ENCODE results near the gene CKS1B.
"Not testable (repeated sequence)": the region's sequence is repeated elsewhere in the genome, so short reads cannot be mapped to it uniquely, and the experiment has no call there.

Gene CKS1B

DNA sequence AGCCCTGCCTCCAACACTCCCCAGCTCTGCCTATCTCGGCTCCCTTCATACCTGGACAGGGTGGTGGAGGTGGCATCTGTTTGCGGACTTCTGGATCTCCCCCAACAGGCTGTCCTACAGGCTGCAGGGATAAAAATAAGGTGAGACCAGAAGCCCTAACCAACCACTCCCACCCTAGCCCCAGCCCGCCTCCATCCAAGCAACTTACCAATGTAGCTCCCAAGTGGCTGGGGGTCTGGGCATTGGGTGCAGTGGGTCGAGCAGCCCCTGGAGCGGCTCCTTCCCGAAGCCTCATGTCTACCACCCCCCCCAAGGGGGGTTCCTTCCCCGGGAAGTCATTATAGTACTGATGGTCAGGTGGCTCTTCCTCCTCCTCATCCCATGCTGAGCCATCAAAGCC is 8.4 kb upstream of the CKS1B start:
- no peak for DNase-seq

DNA sequence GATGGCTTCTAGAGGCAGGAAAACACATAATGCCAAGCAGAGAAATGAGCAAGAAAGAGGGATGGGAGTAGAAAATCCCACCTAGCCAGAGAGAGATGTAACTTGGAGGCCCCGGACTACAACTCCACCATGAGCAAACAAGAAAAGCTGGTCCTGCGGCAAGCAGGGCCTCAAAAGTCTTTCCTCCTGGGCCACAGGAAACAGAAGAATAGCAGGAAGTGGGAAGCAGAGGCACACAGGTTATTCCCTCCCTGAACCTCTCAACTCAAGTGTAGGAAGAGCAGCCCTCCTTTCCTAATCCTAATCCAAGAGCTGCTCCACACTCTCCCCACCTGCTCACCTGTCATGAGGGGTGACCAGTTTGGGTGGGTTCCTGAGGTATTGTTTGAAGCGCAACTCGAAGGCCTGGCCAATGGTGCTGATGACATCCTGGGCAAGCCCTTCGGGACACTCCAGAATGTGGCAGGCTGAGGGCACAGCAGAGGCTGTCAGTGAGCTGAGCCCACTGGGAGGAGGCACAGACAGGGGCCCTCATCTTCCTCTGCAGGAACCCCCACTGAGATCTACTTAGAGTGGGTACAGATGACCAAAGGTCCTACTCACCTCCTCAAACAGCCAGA is 7.0 kb upstream of the CKS1B start:
- DNase-seq, result no peak

DNA sequence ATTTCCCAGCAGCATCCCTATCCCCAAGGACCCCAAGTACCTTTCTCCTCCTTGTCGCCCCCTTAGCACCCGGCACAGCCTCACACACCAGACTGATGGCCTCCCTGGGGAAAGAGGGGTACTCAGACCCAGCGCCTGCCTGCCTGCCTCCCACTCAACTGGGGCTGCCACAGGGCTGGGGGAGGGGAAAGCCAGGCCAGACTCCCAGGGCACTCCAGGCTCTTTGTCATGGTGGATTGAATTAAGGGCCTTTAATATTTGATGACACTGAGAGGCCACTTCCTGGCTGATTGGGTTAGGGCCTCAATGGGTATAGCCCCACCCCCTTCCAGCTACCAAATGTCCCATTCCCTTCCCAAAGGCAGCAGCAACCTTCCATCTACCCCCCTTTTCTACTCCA is 5.8 kb upstream of the CKS1B start:
- DNase-seq, result no peak

DNA sequence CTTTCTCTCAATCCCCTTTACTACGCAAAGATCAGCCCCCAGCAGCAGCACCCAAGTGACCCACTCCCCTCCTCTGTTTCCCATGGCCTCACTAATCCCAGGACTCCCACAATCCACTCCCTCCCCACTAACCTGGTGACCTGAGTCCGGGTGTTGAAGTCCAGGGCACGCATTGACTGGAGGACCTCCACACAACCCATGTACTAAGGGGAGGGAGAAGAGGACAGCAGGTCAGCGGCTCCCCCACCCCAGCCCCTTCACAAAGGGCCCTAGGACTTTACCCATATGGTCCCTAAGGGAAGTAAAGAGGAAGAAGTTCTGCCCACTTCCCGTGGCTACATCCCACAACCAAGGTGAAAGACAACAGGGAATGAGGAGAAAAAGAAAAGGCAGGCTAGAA is 5.2 kb upstream of the CKS1B start:
- no peak for DNase-seq

DNA sequence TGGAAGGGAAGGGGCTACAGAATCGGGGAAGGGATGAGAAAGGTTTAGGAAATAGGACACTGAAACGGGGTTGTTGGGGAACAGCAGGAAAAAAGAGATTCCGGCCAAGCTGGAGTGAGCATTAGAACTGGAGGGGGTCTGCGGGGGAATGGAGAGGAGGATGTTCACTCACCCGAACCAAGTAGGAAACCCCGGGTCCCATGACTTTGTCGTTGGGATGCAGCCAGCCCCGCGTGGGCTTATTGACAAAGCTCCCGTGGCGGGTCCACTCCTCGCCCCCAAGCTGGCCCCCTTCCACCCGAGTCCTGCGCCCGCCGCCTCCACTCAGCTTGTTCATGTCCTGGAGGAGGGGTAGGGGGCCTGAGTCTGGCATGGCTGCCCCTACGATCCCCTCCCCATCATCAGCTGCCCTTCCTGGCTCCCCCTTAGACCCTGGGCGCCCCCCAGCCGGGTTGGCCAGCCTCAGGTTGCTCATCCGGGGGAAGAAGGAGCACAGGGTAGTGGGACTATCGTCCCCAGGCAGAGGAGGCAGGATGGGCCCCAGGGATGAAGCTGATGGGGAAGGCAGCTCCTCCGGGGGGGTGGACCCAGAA is 4.5 kb upstream of the CKS1B start:
- no peak for DNase-seq

DNA sequence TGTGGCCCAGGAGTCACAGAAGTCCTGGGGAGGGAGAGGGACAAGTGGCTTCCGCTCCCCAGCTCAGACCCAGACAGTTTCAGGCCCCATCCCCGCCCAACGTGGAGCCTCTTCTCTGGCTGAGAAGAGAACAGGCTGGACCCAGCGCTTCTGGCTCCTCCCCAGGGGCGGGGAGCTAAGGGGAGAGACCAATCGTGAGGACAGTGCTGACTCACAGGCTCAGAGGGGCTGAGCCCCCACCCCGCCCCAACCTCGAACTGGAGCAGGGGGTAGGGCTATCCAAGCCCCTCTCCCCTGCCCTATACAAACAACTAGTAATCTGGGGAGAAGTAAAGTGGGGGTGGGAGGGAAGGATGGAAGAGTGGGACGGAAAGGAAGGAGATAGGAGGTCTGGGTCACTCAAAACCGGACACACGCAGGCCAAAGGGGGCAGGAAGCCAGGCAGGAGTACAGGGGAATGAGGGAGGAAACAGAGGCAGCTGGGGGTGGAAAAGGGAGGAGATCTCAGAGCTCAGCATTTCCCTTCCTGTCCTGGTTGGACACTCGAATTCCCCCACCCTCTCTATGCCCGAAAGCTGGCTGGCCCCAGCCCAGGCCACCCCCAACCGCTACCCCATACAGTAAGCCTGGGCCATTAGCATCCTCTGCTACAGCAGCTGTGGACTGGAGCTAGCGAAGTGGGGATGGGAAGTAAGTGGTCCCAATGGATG is 3.7 kb upstream of the CKS1B start, which contains the start of gene SHC1:
Gene SHC1, minus strand, starts transcription at position 117 of the 710 bp plus-strand sequence. CDS start 221 bp downstream, outside the sequence.
- peak; percentile 93 for DNase-seq

DNA sequence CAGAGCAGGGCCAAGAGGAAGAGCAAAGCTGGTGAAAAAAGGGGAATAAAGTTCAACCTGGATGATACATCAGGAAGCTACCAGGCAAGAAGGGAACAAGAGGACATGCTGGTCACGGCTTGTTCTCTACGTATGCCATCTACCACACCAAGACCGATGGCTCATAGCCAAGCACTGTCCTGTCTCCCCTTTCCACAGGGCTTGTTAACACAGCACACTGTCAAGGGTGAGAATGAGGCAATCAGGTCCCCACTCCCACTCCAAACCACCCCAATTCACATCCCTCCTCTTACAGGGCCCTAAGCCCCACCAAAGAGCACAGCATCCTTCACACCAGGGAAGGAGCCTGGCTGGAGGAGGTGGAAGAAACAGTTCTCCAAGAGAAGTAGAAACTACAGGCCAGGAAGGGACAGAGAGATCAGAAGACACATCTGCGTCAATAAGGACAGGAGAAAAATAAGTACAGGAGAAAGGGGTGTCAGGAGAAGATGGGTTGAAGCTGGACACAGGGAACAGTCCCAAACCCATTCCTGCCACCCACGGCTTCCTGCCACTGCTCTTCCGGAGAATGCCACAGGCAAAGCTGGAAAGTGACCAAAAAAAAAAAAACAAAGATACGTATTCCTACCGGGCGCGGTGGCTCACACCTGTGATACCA is 3.0 kb upstream of the CKS1B start:
- DNase-seq, result no peak

DNA sequence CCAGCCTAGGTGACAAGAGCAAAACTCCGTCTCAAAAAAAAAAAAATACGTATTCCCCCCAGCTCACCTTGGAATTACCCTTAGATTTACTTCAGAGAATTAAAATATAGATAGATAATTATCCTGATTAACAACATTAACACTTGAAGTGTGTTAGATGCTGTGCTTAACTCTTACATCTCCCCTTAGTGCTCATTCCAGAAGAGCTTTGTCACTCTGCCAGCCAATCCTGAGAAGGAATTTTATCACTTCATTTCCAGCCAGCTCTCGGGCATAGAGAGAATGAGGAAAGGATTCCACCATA is 2.3 kb upstream of the CKS1B start:
- no peak for DNase-seq

DNA sequence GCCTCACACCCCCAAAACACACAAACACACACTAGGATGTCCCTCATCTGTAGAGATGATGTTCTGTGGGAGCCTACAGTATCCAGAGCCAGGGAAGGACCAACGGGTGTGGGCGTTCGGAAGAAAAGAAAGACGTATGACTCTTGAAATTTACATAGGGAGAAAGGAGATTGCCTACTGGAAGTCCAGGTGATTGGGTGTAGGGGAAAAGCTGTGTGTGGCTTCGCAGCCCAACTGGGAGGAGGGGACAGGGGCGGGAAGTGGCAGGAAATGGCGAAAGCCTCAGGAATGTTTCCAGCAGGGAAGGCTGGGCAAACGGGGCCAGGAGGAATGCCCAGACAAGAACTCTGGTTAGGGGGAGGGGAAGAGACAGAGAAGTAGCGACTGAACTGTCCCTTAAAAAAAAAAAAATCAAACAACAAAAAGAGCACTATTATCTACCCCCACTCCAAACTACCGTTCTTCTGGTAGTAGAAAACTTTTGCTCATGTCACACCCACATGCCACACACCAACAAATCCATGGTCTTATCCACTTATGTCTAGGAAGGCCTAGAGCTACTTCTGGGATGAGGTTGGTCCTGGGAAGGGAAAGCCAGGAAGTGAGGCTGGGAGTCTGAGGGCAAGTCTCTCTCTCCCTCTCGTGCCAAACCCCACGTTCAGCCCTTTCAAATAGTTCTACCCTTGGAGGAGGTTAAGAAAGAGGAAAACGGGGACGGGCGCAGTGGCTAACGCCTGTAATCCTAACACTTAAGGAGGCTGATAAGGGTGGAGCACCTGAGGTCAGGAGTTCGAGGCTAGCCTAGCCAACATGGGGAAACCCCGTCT is 1.8 kb upstream of the CKS1B start:
- DNase-seq, result peak; percentile 95

DNA sequence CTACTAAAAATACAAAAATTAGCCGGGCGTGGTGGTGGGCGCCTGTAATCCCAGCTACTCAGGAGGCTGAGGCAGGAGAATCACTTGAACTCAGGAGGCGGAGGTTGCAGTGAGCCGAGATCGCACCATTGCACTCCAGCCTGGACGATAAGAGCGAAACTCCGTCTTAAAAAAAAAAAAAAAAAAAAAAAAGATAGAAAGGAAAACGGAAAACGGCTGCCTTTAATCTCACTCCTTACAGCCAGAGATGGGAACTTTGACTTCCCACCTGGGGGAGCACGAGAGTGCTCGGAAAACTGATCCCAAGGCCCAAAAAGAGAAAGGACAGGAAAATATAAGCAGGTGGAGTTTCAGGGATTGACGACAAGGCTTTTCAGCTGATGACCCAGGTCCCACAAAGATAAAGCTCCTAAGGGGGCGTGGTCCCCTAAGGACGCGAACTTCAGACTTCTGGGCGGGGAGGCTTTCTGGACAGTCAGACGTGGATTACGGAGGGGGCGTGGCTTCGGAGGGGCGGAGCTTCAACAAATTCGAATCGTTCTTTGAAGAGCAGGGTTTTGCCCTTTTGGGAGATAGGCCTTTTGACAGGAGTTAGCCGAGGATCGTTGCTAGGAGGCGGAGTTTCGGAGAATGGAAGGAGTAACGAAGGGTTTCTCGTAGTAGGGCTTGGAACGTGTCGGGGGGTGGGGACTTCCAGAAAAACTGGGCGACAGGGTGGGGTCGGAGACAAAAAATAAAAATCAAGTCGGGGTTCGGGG is 958 bp upstream of the CKS1B start:
- peak; percentile 96 for DNase-seq

DNA sequence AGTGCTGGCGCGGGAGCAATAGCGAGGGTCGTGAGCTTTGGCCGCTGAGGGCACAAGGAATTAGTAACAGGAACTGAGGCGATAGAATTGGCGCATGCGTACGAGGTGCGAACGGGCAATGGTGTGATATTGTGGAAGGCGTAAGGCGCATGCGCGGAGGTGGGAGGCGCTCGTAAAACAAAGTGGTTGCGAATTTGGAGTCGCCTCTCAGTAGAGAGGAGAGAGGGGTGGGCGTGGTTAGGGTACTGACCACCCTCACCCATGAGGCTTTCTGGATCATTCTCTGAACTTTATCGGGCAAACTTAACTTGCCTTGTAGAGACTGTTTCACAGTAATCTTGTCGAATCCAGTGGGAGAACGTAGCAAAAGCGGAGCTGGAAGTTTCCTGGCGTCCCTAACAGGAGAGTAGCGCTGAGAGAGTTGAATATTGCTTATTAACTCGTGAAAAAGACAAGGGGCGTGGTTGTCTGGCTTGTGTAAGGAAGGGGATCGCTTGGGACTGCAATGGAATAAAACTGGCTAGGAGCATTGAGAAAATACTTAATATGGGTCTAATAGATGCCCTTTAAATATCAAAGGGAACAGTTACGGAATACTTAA is 427 bp downstream of the CKS1B start:
- peak; percentile 93 for DNase-seq

DNA sequence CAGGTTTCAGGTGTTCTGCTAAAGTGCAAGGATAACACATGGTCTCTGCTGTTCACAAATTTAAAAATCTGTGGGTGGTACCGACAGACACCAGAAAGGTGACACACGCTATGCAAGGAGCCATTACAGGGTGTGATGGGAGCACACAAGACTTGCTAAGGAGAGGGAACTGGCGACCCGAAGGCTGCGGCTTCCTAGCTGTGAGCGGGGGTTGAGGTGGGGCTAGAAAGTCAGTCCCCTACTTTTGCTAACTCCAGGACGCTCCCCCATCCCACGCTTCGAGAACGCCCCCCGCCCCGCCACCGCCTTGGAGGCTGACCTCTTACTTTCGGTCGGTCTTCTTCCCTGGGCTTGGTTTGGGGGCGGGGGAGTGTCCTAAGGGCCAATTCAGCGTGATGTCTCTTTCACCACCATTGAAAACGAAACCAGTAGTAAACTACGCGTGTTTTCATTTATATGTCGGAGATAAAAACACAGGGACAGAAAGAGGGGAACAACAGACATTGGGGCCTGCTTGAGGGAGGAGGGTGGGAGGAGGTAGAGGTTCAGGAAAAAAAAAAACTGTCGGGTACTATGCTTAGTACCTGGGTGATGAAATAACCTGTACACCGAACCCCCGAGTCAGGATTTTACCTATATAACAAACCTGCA is 1.1 kb downstream of the CKS1B start:
- peak; percentile 44 for DNase-seq

DNA sequence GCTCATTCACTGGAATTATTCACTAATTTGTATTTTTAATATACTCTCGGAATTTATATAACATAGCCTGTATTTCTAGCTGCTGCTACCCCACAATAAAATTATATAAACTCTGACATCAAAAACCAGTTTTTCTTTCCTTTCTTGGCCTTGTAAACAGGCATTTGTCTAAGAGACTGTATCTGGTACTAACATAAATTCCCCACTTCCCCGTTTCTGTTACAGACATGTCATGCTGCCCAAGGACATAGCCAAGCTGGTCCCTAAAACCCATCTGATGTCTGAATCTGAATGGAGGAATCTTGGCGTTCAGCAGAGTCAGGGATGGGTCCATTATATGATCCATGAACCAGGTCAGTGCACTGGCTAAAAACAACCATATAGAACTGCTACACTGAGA is 3.3 kb downstream of the CKS1B start:
- not testable (repeated sequence) for DNase-seq

DNA sequence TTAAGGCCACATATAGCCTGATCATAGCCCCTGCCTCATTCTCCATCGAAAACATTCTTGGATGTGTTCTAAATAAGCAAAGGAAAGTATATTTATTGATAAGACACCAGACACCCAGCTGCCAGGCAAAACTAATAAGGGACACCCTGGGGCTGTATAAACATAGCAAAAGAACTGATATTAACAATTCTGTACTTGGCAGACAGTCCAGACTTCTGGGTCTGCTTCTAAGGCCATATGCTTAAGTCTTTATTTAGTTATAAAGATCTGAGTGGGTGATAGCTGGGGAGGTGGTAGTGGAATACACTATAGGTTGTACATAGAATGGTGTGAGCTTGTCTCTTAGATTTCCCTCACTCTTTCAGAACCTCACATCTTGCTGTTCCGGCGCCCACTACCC is 3.9 kb downstream of the CKS1B start:
- no peak for DNase-seq

DNA sequence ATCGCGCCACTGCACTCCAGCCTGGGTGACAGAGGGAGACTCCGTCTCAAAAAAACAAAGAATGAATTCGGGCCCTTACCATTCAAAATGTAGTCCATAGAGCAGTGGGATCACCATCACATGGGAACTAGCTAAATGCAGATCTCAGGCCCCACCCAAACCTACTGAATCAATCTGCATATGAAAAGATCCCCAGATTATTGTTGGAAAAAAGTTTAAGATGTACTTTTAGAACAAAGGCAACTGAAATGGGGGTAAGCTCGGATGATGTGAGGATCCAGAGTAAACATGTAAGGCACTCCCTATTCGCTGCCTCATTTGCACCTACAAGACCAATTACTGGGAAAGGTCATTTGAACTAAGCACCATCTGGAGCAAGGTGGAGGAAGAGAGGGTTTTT is 7.9 kb downstream of the CKS1B start:
- no peak for DNase-seq

DNA sequence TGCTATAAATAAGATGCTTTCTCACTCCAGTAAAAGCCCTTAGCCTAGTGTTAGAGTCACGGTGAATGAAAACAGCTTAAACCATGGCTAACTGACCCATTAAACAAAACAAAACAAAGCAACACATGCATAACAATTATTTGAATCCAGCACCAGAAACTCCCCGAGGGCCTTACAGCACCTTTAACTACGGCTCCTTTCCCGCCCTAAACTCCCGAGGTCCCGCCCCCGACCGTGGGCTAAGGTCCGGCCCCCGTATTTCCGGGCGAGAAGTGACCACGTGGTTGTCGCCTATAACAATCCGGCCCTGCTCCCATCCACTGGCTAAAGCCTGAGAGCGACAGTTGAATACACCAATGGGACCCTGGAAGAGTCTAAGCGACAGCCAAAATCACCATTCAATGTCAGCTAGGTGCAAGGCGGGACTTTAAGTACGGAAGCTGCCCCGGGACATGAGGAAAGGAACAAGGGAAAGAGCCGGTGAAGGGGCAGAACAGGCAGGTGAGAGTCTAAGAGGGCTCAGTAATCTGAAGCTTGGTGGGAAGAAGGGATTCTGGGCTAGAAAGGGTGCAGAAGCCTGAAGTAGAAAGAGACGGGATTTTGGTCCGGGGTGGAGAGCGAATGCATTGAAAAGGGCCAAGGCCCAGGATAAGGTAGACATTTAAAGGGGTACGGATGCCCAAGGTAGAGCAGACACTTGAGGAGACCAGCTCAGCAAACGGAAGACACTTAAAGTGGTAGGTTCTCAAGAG is 8.6 kb downstream of the CKS1B start, which contains the start of gene FLAD1:
Gene FLAD1, plus strand, starts transcription at position 448 of the 752 bp plus-strand sequence. CDS start 351 bp downstream, outside the sequence.
- peak; percentile 99 for DNase-seq

DNA sequence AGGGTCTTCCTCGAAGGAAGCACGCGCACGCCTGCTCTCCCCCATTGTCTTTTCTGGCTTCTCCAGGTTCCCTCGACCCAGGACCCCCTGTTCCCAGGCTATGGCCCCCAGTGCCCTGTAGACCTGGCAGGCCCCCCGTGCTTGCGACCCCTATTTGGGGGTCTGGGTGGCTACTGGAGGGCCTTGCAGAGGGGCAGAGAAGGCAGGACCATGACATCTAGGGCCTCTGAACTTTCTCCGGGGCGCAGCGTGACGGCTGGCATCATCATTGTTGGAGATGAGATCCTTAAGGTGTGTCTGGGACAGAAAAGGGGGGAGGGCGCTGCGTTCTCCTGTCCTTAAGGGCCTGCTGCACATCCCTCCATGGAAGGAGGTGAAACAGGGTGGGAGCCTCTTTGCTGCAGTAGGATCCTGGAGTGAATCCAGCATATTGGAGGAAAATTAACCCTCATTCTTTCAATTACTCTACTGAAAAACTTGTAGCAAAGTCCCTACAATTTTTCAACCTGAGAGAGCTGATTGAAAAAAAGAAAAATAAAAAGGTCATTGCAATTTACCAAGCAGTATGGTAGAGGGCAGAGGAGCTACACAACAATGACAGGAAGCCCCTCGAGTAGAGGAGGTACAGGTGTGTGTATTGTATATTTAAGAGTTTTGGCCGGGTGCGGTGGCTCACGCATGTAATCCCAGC is 9.4 kb downstream of the CKS1B start:
- no peak for DNase-seq

DNA sequence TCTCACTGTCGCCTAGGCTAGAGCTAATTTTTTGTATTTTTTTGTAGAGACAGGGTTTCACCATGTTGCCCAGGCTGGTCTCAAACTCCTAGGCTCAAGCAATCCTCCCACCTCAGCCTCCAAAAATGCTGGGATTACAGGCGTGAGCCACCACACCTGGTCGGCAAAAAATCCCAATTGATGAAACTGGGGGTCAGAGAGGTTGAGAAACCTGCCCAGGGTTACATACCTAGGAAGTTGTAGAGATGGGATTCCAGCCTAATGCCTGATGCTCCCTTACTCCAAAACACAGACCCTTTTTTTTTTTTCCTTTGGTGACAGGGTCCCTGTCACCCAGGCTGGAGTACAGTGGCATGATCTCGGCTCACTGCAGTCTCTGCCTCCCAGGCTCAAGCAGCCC is 12.3 kb downstream of the CKS1B start:
- DNase-seq, result not testable (repeated sequence)

DNA sequence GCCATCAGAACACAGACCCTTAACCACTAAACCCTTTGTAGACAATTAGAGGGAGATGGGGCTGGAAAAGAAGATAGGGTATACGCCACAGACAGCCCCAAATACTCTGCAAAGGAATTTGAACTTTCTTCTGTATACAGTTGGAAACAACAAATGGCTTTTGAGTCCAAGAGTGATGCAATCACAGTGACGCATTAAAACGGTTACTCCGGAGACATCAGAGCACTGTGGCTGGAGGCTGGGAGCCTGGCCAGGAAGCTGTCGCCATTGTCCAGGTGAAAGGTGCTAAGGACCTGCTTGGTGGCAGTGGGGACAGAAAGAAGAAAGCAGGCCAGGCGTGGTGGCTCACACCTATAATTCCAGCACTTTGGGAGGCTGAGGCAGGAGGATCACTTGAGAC is 12.8 kb downstream of the CKS1B start:
- DNase-seq, result no peak

Measured in HCEC 1CT (cell line).